Bronchial epithelial cell (primary cell): ENCODE data around the gene DPP3. TPM values are rescaled to one million over a fixed set of nuclear protein-coding genes. Genes with fewer than 3 reads are reported as not detected.

ENCODE experiments used
- DNase-seq: peaks from one replicate; pipeline ENCODE4 v3.0.0-alpha.2; 2010; ENCODE audit warnings: low read depth
- FAIRE-seq: peaks from 2 replicates; lab custom pipeline; 2011; peaks lifted over from hg19 to GRCh38; lab: Jason Lieb, UNC
- H3K27me3 ChIP-seq: 2 replicates; pipeline ENCODE4 v1.5.1; 2011; ENCODE audit warnings: low read length; ENCODE audit not compliant: control insufficient read depth, insufficient read depth
- H3K36me3 ChIP-seq: 2 replicates; pipeline ENCODE4 v1.5.1; 2011; ENCODE audit warnings: low read length; ENCODE audit not compliant: control insufficient read depth, insufficient read depth
- H3K4me3 ChIP-seq: 2 replicates; pipeline ENCODE4 v1.5.1; 2011; ENCODE audit warnings: mild to moderate bottlenecking, low read depth, low read length, control low read depth
- CTCF ChIP-seq: IDR thresholded peaks from 2 replicates; pipeline ENCODE4 v1.5.1; 2011; ENCODE audit warnings: mild to moderate bottlenecking, moderate library complexity, low read length, control low read depth, inconsistent platforms; ENCODE audit not compliant: insufficient read depth, severe bottlenecking
- total RNA-seq: library from RNA; depleted of rRNA; stranded (reverse); fragments of >200 nt; gene quantifications from 2 replicates; pipeline ENCODE4 v1.2.1, GENCODE V29; 2014

DPP3 gene
- total RNA-seq, 1 donor from 2014 or later = 45.0 TPM

GRCh38 chr11:66510271-66510989 is 30.2 kb downstream of the DPP3 start, which contains the start of gene BBS1:
Gene BBS1 (plus strand): TSS chr11:66510635. CDS start chr11:66510660, 25 bp downstream.
- FAIRE-seq (no peak), DNase-seq (peak; percentile 50)
- no peak for TF ChIP-seq CTCF
- Histone ChIP-seq H3K4me3 (peak within 1 kb of the TSS; percentile 70), H3K27me3 (no peaks in the 10 kb centered on the region), H3K36me3 (peaks cover 7% of the 10 kb centered on the region)

- Histone ChIP-seq H3K27me3 (no peaks in the 10 kb centered on the region), H3K36me3 (peaks cover 9% of the 10 kb centered on the region), H3K4me3 (peak overlapping the region; percentile 70)
- TF ChIP-seq CTCF = no peak
- FAIRE-seq (no peak), DNase-seq (no peak)
Measured at GRCh38 chr11:66510990-66511339, 30.7 kb downstream of the DPP3 start.

GRCh38 chr11:66523611-66524010 is 43.4 kb downstream of the DPP3 start:
- DNase-seq (no peak), FAIRE-seq (no peak)
- H3K36me3 ChIP-seq = peaks cover 18% of the 10 kb centered on the region
- no peak overlapping the region for H3K4me3 ChIP-seq
- TF ChIP-seq CTCF = no peak
- H3K27me3 ChIP-seq = no peaks in the 10 kb centered on the region

GRCh38 chr11:66524304-66525040 is 44.2 kb downstream of the DPP3 start:
- peaks cover 18% of the 10 kb centered on the region for H3K36me3 ChIP-seq
- DNase-seq (no peak), FAIRE-seq (no peak)

GRCh38 chr11:66529069-66529468 is 48.8 kb downstream of the DPP3 start:
- DNase-seq (no peak), FAIRE-seq (no peak)
- TF ChIP-seq CTCF = no peak
- H3K27me3 ChIP-seq = no peaks in the 10 kb centered on the region
- H3K4me3 ChIP-seq = no peak overlapping the region
- H3K36me3 ChIP-seq = peaks cover 6% of the 10 kb centered on the region

More at GRCh38 chr11:66524304-66525040, 44.2 kb downstream of the DPP3 start:
- Histone ChIP-seq H3K4me3 (no peak overlapping the region), H3K27me3 (no peaks in the 10 kb centered on the region)
- no peak for TF ChIP-seq CTCF
